Fibroblast of lung (primary cell): Measurements from ENCODE around the gene GRIK4. TPM values are rescaled to one million over a fixed set of nuclear protein-coding genes. Genes with fewer than 3 reads are reported as not detected.

Source experiments
- DNase-seq, 2 donors: peaks; one replicate each; pipeline versions ENCODE4 v3.0.0 to v3.0.0-alpha.2; 2010; ENCODE audit warnings: low read depth in 2 of 2
- H2AFZ ChIP-seq: 2 replicates; pipeline ENCODE4 v1.5.1; 2012; ENCODE audit warnings: low read length, control low read depth, inconsistent platforms
- H3K27ac ChIP-seq: 2 replicates; pipeline ENCODE4 v1.5.1; 2011; ENCODE audit warnings: low read length, control low read depth; ENCODE audit not compliant: insufficient read depth
- H3K27me3 ChIP-seq: 2 replicates; pipeline ENCODE4 v1.5.1; 2011; ENCODE audit warnings: mild to moderate bottlenecking, low read length; ENCODE audit not compliant: control insufficient read depth, insufficient read depth
- H3K36me3 ChIP-seq: 2 replicates; pipeline ENCODE4 v1.5.1; 2011; ENCODE audit warnings: low read length; ENCODE audit not compliant: control insufficient read depth, insufficient read depth
- H3K4me1 ChIP-seq: 2 replicates; pipeline ENCODE4 v1.5.1; 2011; ENCODE audit warnings: low read length; ENCODE audit not compliant: control insufficient read depth, insufficient read depth; ENCODE audit errors: extremely low read depth
- H3K4me2 ChIP-seq: 2 replicates; pipeline ENCODE4 v1.5.1; 2011; ENCODE audit warnings: low read length, control low read depth; ENCODE audit not compliant: insufficient read depth; ENCODE audit errors: extremely low read depth
- H3K4me3 ChIP-seq, 4 experiments: fragments of 200-600 bp in 1 of 4; sonication (generic) in 1 of 4; replicated peaks in 1 of 4; 2 replicates each; pipeline ENCODE4 v1.5.1; 2011 to 2016; ENCODE audit warnings: low read length in 4 of 4, low read depth in 3 of 4, mild to moderate bottlenecking in 3 of 4, control low read depth in 2 of 4, inconsistent platforms in 1 of 4, mixed read lengths in 1 of 4; ENCODE audit not compliant: insufficient read depth in 1 of 4; ENCODE audit errors: control extremely low read depth in 1 of 4
- H3K79me2 ChIP-seq: 2 replicates; pipeline ENCODE4 v1.5.1; 2012; ENCODE audit warnings: mild to moderate bottlenecking, low read length, inconsistent platforms; ENCODE audit not compliant: control insufficient read depth, insufficient read depth
- H3K9ac ChIP-seq: 2 replicates; pipeline ENCODE4 v1.5.1; 2011; ENCODE audit warnings: mild to moderate bottlenecking, low read length, control low read depth; ENCODE audit not compliant: insufficient read depth
- H3K9me3 ChIP-seq: 2 replicates; pipeline ENCODE4 v1.5.1; 2012; ENCODE audit warnings: low read depth, low read length; ENCODE audit not compliant: control insufficient read depth, insufficient read depth
- H4K20me1 ChIP-seq: 2 replicates; pipeline ENCODE4 v1.5.1; 2011; ENCODE audit warnings: low read length; ENCODE audit not compliant: control insufficient read depth, insufficient read depth; ENCODE audit errors: extremely low read depth
- EZH2 ChIP-seq: IDR thresholded peaks from 2 replicates; pipeline ENCODE4 v1.5.1; 2012; ENCODE audit warnings: low read length, control low read depth, mild to moderate bottlenecking; ENCODE audit errors: missing control alignments
- polyA plus RNA-seq, 2 donors: library from polyadenylated mRNA; depleted of rRNA in 1 of 2; stranded (reverse) in 1 of 2; unstranded in 1 of 2; fragments of >200 nt; gene quantifications; 2 replicates each; pipeline ENCODE4 v1.2.1, GENCODE V29; 2011 to 2012; ENCODE audit warnings: missing spikeins in 1 of 2
- total RNA-seq: library from RNA; depleted of rRNA; stranded (reverse); fragments of >200 nt; gene quantifications from 2 replicates; pipeline ENCODE4 v1.2.1, GENCODE V29; 2014
- TF ChIP-seq, protein P1 (sequence below), 2 donors: IDR thresholded peaks in 1 of 2; conservative IDR thresholded peaks in 1 of 2; 1 replicate in 1 of 2; 2 replicates in 1 of 2; pipeline ENCODE4 v1.5.1; 2011 to 2012; ENCODE audit warnings: low read length in 2 of 2, control low read depth in 1 of 2, inconsistent platforms in 1 of 2, low read depth in 1 of 2, mild to moderate bottlenecking in 1 of 2

GRIK4 gene
- total and polyA plus RNA-seq, 2 donors (not counting 1 experiment from before 2014, with no cell fraction given): 0.17 to 1.5 TPM

- Histone ChIP-seq H3K4me2 (no peak overlapping the region), H3K9me3 (no peaks in the 10 kb centered on the region), H3K4me1 (no peaks in the 10 kb centered on the region), H3K9ac (no peak overlapping the region), H3K4me3 (no peak overlapping the region), H3K27ac (no peak overlapping the region), H4K20me1 (no peaks in the 10 kb centered on the region), H3K27me3 (no peaks in the 10 kb centered on the region), H2AFZ (no peak overlapping the region), H3K79me2 (no peaks in the 10 kb centered on the region), H3K36me3 (no peaks in the 10 kb centered on the region)
- DNase-seq: no peak
- TF ChIP-seq, protein P1, sequence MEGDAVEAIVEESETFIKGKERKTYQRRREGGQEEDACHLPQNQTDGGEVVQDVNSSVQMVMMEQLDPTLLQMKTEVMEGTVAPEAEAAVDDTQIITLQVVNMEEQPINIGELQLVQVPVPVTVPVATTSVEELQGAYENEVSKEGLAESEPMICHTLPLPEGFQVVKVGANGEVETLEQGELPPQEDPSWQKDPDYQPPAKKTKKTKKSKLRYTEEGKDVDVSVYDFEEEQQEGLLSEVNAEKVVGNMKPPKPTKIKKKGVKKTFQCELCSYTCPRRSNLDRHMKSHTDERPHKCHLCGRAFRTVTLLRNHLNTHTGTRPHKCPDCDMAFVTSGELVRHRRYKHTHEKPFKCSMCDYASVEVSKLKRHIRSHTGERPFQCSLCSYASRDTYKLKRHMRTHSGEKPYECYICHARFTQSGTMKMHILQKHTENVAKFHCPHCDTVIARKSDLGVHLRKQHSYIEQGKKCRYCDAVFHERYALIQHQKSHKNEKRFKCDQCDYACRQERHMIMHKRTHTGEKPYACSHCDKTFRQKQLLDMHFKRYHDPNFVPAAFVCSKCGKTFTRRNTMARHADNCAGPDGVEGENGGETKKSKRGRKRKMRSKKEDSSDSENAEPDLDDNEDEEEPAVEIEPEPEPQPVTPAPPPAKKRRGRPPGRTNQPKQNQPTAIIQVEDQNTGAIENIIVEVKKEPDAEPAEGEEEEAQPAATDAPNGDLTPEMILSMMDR (conservative IDR thresholded peaks at IDR 0.05 in 1 of 2, IDR thresholded peaks at IDR 0.05 in 1 of 2; ENCODE audit: low read depth in 1 of 2, low read length in 2 of 2): no peak
- no peak for TF ChIP-seq EZH2
Measured at GRCh38 chr11:120824242-120824641, 312.7 kb downstream of the GRIK4 start.

DNA sequence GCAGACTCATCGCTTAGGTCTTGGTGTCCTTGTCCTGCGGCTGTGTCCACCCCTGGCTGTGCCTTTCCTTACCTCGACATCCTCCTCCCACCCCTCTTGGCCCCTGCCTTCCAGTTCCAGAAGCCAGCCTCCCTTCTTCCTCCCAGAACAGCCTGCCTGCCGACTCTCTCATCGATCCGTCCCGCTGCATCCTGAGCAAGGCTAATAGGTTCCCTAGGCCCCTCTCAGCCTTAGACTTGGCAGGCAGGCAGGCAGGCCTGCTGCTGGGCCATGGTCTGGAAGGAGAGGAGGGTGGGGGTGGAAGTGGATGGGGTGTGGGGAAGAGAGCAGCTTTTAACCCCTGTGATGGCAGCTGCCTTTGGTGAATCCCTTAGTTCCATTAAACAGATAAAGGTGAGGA, 315.6 kb downstream of the GRIK4 start:
- Histone ChIP-seq H3K4me1 (no peaks in the 10 kb centered on the region), H3K27ac (no peak overlapping the region), H3K79me2 (no peaks in the 10 kb centered on the region), H3K27me3 (no peaks in the 10 kb centered on the region), H3K4me3 (no peak overlapping the region), H3K9ac (no peak overlapping the region), H4K20me1 (no peaks in the 10 kb centered on the region), H3K4me2 (no peak overlapping the region), H3K36me3 (no peaks in the 10 kb centered on the region), H3K9me3 (no peaks in the 10 kb centered on the region), H2AFZ (no peak overlapping the region)
- DNase-seq: no peak
- TF ChIP-seq, protein P1 (conservative IDR thresholded peaks at IDR 0.05 in 1 of 2, IDR thresholded peaks at IDR 0.05 in 1 of 2; ENCODE audit: low read depth in 1 of 2, low read length in 2 of 2): no peak
- TF ChIP-seq EZH2: no peak

DNA sequence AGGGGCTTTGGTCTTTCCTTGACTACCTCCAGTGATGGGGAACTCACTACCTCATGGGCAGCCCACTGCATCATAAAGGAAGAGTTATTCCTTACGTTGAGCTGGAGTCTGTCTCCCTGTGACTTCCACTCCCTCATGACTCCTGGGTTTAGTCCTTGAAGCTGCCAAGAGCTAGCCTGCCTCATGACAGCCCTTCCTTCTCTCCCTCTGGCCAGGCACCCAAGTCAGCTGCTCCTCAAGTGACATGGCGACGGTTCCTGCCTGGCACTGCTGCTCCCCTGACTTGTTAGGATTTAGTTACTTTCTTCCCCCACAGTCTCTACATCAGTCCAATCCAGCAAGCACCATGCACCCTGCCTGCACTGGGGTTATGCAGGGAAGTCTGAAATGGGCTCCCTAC, 316.3 kb downstream of the GRIK4 start:
- DNase-seq: no peak
- H3K79me2 ChIP-seq: no peaks in the 10 kb centered on the region
- TF ChIP-seq, protein P1 (conservative IDR thresholded peaks at IDR 0.05 in 1 of 2, IDR thresholded peaks at IDR 0.05 in 1 of 2; ENCODE audit: low read depth in 1 of 2, low read length in 2 of 2): no peak
- no peak for TF ChIP-seq EZH2
- no peak overlapping the region for H3K9ac ChIP-seq
- H3K4me2 ChIP-seq: no peak overlapping the region
- H3K27me3 ChIP-seq: peaks cover 4% of the 10 kb centered on the region
- H2AFZ ChIP-seq: no peak overlapping the region
- H3K4me1 ChIP-seq: no peaks in the 10 kb centered on the region
- no peaks in the 10 kb centered on the region for H3K36me3 ChIP-seq
- no peak overlapping the region for H3K27ac ChIP-seq
- no peak overlapping the region for H3K4me3 ChIP-seq
- no peaks in the 10 kb centered on the region for H3K9me3 ChIP-seq
- no peaks in the 10 kb centered on the region for H4K20me1 ChIP-seq
